ENCODE measurements around the gene ZNF165.
A peak's percentile ranks its signal among the peaks of the same experiment; 100 is the strongest.

ZNF165 gene

GRCh38 chr6:28124971-28125353, 44.6 kb downstream of the ZNF165 start:
- TF ChIP-seq ZBTB20 (tag by site-specific recombination; IDR thresholded peaks at IDR 0.05) = peak; percentile 80; the same call in 1 of the 2 replicates
- no peak for TF ChIP-seq TCF7L2 (IDR thresholded peaks at IDR 0.05; ENCODE audit: borderline replicate concordance, low read depth, low read length)
- Histone ChIP-seq H3K9me3 (ENCODE audit: control insufficient read depth, insufficient read depth, low read depth, low read length) (no peaks in the 10 kb centered on the region), H3K4me3 (ENCODE audit: low read depth, low read length) (peak overlapping the region; percentile 76), H3K4me1 (ENCODE audit: control insufficient read depth, insufficient read depth, low read length) (peaks cover 6% of the 10 kb centered on the region; the same call in 1 of the 2 replicates), H3K36me3 (ENCODE audit: control insufficient read depth in 2 of 2, insufficient read depth in 1 of 2, low read length in 2 of 2) (peaks cover 41 to 61% of the 10 kb centered on the region in 2 experiments), H3K27ac (ENCODE audit: extremely low read depth, low read depth, low read length) (no peak overlapping the region; the same call in 1 of the 2 replicates)
- ChIA-PET CTCF (interaction anchor here (0.6 to 1.1 kb wide), 3 partner anchors 8 to 20 kb away, joined by 3 to 4 read pairs (median 3); no protein-coding TSS in a partner anchor), POLR2A (interaction anchor here (0.8 to 3.6 kb wide), 18 partner anchors 9 to 462 kb away, joined by 3 to 59 read pairs (median 4); partner anchors contain the start of genes ZKSCAN4, ZKSCAN8 and ZSCAN12)

- POLR2A ChIA-PET = interaction anchor here (0.6 to 3.6 kb wide), 8 partner anchors 9 to 253 kb away, joined by 3 to 59 read pairs (median 4); partner anchors contain the start of gene ZKSCAN8
- Histone ChIP-seq H3K4me3 (ENCODE audit: low read depth, low read length) (no peak overlapping the region), H3K4me1 (ENCODE audit: control insufficient read depth, insufficient read depth, low read length) (peaks cover 6% of the 10 kb centered on the region; the same call in 1 of the 2 replicates), H3K27ac (ENCODE audit: extremely low read depth, low read depth, low read length) (no peak overlapping the region), H3K9me3 (ENCODE audit: control insufficient read depth, insufficient read depth, low read depth, low read length) (no peaks in the 10 kb centered on the region), H3K36me3 (ENCODE audit: control insufficient read depth in 2 of 2, insufficient read depth in 1 of 2, low read length in 2 of 2) (peaks cover 43 to 61% of the 10 kb centered on the region in 2 experiments)
- TF ChIP-seq ZNF776 (tag by site-specific recombination; IDR thresholded peaks at IDR 0.05; ENCODE audit: borderline replicate concordance) (no peak), ZNF175 (tag by site-specific recombination; IDR thresholded peaks at IDR 0.05) (no peak), ZNF274 (IDR thresholded peaks at IDR 0.05; ENCODE audit: low read length) (no peak), ZNF274 (tag by site-specific recombination; IDR thresholded peaks at IDR 0.05; ENCODE audit: borderline replicate concordance) (no peak), SP2 (tag by site-specific recombination; IDR thresholded peaks at IDR 0.05) (no peak), ZNF560 (tag by site-specific recombination; IDR thresholded peaks at IDR 0.05; ENCODE audit: borderline replicate concordance) (no peak), ZNF398 (tag by site-specific recombination; IDR thresholded peaks at IDR 0.05) (no peak), SETDB1 (IDR thresholded peaks at IDR 0.05; ENCODE audit: insufficient read length, low read length) (no peak), ZNF302 (tag by site-specific recombination; IDR thresholded peaks at IDR 0.05; ENCODE audit: low read depth) (no peak), ZNF132 (tag by site-specific recombination; IDR thresholded peaks at IDR 0.05; ENCODE audit: borderline replicate concordance) (no peak), ZNF350 (tag by site-specific recombination; IDR thresholded peaks at IDR 0.05) (no peak), ZSCAN30 (tag by site-specific recombination; IDR thresholded peaks at IDR 0.05) (no peak), TSHZ1 (tag by site-specific recombination; IDR thresholded peaks at IDR 0.05; ENCODE audit: borderline replicate concordance) (no peak), ZBTB1 (tag by site-specific recombination; IDR thresholded peaks at IDR 0.05) (no peak), ZNF114 (tag by site-specific recombination; IDR thresholded peaks at IDR 0.05) (no peak), ZNF473 (tag by site-specific recombination; IDR thresholded peaks at IDR 0.05) (no peak), ZNF214 (tag by site-specific recombination; IDR thresholded peaks at IDR 0.05; ENCODE audit: borderline replicate concordance) (no peak), ZBTB7A (tag by site-specific recombination; IDR thresholded peaks at IDR 0.05; ENCODE audit: low read depth) (no peak)
- CTCF ChIA-PET = interaction anchor here (1.0 to 1.1 kb wide), 2 partner anchors 8 to 18 kb away, joined by 3 to 4 read pairs; no protein-coding TSS in a partner anchor
Measured at GRCh38 chr6:28125401-28125800, 45.0 kb downstream of the ZNF165 start.

All from HEK293 (cell line).